GM19240 (cell line): Measurements from ENCODE around the gene ITGB3.
"Not testable (repeated sequence)": the region's sequence is repeated elsewhere in the genome, so short reads cannot be mapped to it uniquely, and the experiment has no call there.

Experiments
- DNase-seq: peaks from one replicate; pipeline ENCODE4 v3.0.0; 2011; ENCODE audit warnings: low spot score; ENCODE audit not compliant: insufficient read length

Gene ITGB3

DNA sequence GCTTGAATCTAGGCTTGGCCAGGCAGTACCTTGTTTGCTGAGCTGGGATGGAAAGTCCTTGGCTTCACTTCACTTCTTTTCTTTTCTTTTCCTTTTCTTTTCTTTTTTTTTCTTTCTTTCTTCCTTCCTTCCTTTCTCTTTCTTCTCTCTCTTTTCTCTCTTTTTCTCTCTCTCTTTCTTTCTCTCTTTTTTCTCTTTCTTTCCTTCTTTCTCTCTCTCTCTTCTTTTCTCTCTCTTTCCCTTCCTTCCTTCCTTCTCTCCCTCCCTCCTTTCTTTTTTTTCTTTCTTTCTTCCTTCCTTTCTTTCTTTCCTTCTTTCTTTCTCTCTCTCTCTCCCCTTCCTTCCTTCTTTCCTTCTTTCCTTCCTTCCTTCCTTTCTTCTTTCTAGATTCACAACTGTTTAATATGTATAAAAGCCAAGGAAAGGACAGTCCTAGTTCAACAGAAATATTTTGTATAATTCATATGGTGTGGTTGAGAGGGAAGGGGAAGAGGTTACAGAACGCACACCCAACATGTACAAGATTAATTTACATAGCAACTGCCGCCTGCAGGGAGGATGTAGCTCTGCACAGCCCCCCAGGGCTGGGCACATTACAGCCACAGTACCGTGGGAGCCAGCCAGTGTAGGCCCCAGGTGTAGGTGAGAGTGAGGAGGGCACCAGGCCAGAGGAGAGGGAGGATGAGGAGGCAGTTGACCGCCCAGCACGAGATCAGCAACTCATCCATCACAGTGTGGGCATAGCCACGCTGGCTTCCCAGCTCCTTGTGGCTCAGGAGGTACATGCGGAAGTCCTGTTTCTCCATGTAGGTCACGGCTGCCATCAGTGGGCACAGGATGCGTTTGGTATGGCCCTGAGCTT is 9.7 kb upstream of the ITGB3 start:
- DNase-seq = no peak

DNA sequence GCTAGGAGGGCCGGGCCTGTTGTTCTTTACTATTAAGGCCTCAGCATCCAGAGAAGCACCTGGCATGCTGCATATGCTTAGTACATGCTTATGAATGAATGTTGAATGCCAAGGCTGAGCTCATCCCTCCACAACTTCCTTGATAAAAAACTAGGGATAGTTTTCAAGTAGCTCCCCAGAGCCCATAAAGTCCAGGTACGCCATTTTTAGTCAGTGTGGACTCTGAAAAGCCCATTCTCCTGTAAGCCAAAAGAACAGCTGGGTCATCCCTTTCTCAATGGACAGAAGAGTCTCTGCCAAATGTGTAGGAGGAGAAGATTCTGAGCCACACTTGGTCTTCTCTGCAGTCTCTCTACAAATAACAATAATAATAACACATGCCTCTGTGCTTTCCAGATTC is 8.9 kb upstream of the ITGB3 start:
- no peak for DNase-seq

DNA sequence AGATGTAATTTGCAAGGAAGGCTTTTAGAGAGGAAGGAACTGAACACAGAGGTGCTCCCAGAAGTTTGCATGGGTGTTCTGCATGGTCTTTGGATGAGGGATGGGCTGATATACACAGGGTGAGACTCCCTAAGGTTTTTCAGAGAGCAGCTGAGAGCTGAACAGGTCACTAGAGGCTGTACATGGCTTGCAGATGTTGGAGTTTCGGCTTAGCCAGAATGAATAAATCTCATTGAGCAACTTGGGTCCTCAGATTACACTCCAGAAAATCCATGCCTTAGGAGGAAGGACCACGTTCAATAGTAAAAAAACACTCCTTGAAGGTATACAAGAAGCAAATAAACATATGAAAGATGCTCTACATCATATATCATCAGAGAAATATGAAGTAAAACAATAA is 7.5 kb upstream of the ITGB3 start:
- no peak for DNase-seq

DNA sequence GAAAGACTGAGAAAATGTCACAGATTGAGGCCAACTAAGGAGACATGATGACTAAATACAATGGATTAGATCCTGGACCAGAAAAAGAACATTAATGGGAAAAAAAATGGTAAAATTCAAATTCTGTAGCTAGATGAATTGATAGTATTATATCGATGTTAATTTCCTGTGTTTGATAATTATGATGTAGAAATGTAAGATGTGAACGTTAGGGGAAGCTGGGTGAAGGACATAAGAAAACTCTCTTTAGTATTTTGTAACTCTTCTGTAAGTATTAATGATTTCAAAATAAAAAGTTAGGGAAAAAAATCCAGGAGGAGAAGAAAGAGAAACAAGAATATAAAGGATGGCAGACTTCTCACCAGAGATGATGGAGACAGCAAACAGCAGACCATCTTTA is 2.8 kb upstream of the ITGB3 start:
- DNase-seq = no peak

DNA sequence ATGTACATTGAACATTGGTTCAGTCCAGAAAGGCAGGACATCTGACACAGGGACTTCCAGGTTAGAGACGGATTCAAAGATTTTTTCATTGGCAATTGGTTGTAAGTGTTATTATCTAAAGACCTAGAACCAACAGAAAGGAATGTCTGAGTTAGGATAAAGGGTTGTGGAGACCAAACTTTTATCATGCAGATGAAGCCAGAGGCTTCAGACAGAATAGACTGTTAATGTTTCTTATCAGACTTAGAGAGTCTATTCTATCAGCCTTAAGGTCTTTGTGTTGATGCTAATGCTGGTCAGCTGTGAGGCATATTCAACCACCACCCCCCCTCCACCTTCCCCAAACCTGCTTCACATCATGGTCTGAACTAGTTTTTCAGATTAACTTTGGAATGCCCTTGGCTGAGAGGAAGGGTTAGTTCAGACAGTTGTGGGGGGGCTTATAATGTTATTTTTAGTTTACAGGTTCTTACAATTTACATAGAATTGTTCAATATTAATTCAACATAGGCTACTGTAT is 2.1 kb upstream of the ITGB3 start:
- DNase-seq = no peak

DNA sequence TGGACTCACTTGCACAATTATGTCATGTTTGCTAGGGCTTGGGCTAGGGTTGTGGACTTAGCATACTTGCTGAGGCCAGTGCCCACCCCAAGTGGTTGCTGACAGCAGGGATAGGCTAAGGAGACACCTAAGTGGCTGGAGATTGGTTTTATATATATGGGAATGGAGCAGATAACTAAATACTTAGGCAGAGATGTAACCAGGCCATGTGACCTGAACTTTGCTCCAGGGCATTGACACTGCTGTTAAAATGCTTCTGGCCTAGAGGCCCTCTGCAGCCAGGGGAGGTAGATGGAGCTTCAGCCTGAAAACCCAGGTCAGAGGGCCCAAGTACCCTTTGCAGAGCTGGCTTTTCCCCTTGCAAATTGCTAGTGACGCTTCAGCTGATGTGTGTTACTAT is 1.4 kb upstream of the ITGB3 start:
- DNase-seq = no peak

DNA sequence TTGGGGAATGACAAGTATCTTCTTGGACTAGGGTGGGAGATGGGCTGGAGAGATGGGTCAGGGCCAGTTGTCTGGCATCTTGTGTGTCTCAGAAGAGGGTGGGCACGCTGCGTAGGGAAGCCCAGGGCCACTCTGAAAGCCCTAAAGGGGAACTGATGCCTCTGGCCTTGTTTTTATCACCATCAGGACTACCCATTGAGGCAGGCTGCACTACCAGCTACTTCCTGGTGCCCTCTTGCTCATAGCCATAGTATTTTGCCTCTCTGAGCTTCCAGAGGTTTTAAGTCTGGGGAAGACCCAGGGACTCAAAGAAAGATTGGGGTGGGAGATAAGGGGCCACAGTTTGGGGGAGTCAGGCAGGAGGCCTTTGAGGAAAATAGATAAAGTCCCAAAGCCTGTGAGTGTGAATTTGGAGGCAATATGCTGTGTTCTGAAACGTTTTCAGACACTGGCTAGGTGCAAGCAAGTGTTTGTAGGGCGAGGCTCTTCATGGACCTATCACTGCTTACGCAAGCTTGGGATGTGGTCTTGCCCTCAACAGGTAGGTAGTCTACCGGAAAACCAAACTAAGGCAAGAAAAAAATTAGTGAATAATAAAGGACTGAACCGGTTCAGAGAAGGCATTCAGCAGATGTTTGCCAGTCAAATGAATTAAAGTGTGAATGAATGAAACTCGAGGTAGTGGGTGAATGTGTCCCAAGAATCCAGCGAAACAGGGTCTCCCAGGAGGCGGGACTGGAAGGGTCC is 688 bp upstream of the ITGB3 start:
- no peak for DNase-seq

DNA sequence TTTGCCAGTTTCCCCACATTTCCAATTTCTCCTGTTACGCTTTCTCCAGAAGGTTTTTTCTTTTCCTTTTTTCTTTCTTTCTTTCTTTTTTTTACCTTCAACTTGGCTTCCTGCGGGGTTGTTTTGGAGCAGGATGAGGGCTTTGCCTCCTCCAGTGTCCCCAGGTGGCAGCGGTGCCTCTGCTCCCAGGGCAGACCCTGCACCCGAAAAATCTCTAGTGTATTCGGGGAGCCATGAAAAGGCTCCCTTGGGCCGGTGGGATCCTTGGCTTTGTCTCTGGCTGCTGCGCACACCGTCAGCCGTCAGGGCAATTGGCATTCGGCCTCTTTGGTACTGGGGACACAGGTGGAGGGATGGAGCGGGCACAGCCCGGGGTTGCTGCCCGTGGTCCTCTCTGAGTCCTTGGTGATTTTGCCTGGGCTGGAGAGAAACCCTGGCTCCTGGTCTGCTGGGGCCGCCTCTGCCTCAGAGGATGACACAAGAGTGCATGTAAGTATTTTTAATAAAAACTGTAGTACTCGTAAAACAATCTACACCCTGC is 846 bp downstream of the ITGB3 start:
- no peak for DNase-seq

DNA sequence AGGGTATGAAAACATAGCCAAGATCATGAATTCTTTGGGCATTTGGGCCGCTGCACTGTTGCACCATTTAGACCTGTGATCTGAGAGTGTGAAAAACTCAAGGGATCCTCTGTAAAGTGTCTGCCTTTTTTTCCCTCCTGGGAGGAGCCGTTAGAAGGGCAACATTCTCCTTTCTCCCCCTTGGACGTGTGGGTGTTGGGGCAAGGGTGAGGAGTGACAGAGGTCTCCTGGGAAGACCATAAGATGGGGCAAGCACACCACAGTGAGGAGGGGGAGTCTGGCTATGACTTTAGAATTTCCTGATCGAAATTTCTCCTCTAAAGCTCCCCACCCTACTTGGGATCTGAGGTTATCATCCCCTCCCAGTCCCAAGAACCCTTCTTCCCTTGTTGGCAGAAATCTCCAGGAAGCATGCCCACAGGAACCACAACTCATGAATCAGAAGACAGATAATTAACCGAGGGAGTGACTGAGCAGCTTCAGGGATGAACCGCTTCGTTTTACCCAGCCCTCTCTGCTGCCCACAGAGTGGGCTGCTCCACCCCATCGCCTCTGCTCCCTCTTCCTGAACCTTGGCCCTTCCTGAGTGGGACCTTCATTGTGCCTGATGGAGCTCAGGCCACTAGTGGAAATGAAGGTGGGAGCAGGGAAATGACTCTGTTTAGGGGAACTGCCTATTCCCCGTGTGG is 4.2 kb downstream of the ITGB3 start:
- DNase-seq = no peak

DNA sequence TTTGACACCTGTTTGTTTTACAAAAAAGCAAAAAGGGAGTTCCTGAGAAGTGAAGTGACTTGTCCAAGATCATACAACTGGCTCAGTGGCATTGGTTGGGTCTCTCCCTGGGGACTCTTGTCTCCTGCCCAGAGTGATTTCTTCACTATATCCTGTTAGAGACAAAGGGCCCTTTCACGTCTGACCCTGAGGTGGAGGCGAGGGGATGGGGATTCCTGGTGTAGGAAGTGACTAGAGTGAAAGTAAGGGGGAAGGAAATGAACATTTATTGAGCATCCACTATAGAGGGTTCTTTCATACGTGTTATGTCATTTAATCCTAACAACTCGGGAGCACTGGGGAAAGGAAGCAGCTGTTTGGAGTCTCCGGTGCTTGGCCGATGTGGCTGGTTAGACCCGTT is 9.0 kb downstream of the ITGB3 start:
- DNase-seq = no peak

DNA sequence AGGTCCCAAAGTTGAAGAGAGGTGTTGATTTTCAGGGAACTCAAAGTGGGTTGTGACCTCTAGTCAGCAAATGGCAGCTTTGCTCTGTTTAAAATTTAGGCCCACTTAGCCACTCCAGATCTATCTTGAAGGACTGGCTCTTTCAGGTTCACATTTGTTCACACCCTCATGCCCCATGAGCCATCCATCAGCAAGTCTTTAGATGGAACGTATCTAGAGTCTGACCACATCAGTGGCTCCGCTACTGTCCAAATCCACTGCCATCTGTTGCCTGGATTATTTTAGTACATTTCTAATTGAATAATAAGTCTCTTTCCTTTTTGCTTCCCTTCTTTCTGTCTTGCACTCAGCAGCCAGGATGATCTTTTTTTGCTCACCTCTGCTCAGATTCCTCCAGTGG is 10.5 kb downstream of the ITGB3 start:
- no peak for DNase-seq

DNA sequence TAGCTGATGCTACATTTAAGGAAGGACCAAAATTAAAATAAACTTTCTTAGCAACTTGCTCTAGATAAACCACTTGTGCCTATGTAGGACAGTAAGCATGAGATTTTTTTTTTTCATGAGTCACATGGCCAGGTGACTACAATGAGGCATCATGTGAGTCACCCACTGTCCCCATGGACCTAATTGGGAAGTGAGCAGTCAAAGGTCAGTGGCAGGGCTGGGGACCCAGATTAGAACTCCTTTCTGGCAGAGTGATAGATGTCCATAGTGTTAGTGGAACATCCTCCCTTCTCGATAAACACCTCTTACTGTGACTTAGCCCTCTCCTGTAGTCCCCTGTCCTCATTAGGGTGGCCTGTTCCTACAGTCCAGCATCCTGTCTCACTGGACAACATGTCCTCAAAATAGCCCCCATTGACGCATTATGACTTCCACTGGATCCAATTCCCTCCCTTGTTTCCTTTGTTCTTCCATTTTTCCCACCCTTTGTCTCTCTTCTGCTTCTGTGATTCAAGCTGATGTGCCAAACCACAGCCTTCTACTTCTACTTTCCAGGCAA is 12.4 kb downstream of the ITGB3 start:
- DNase-seq = no peak

DNA sequence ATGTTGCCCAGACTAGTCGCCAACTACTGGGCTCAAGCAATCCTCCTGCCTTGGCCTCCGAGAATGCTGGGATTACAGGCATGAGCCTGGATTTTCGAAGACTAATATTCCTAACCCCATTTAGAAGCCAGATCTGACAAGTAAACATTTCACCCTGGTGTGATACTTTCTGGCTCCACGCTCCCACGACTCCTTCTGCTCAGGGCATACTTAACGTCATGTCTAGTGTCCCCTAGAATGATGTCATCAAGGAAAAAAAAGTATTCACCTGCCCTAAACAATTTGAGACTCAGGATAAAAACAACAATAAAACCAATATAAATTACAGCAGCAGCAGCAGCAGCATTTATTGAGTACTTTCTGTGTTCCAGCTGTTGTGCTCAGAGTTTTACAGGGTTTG is 13.2 kb downstream of the ITGB3 start:
- DNase-seq = no peak

DNA sequence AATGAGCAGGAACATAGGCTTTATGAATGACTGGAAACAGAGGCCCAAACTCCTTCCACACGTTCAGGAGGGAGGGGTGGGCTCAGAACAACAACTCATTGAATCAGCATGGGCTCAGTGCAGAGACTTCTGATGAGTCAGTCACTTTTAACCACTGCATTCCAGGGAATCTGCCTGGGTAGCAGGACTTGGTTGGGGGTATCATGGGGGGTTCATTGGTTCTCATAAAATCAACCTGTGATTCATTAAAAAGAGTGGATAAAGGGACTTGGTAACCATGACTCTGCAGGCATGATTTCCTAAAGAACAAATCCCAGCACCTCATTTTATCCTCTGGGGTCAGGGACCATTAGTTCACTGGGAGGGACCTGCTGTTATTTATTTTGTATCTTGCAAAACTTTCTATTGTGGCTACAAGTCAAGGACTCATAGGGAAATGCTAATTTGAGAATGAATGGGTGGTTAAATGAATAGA is 13.8 kb downstream of the ITGB3 start:
- DNase-seq = no peak

DNA sequence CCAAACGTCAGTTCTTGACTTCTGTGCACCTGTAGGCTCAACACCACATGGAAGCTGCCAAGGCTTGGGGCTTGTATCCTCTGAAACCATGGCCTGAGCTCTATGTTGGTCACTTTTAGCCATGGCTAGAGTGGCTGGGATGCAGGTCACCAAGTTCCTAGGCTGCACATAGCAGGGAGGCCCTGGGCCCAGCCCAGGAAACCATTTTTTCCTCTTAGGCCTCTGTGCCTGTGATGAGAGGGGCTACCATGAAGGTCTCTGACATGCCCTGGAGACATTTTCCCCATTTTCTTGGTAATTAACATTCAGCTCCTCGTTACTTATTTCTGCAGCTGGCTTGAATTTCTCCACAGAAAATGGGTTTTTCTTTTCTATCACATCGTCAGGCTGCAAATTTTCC is 15.3 kb downstream of the ITGB3 start:
- DNase-seq = not testable (repeated sequence)

DNA sequence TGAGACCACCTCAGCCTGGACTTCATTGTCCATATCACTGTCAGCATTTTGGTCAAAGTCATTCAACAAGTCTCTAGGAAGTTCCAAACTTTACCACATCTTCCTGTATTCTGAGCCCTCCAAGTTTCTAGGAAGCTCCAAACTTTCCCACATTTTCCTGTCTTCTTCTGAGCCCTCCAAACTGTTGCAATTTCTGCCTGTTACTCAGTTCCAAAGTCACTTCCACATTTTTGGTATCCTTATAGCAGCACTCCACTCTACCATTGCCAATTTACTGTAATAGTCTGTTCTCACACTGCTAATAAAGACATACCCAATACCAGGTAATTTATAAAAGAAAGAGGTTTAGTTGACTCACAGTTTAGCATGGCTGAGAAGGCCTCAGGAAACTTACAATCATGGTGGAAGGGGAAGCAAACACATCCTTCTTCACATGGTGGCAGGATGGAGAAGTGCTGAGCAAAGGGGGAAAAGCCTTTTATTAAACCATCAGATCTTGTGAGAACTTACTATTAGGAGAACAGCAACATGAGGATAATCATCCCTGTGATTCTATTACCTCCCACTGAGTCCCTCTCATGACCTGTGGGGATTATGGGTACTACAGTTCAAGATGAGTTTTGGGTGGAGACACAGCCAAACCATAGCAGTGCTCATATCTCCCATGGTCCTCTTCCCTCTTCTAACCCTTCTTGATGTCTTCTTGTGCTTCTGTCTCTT is 16.1 kb downstream of the ITGB3 start:
- DNase-seq = not testable (repeated sequence)

DNA sequence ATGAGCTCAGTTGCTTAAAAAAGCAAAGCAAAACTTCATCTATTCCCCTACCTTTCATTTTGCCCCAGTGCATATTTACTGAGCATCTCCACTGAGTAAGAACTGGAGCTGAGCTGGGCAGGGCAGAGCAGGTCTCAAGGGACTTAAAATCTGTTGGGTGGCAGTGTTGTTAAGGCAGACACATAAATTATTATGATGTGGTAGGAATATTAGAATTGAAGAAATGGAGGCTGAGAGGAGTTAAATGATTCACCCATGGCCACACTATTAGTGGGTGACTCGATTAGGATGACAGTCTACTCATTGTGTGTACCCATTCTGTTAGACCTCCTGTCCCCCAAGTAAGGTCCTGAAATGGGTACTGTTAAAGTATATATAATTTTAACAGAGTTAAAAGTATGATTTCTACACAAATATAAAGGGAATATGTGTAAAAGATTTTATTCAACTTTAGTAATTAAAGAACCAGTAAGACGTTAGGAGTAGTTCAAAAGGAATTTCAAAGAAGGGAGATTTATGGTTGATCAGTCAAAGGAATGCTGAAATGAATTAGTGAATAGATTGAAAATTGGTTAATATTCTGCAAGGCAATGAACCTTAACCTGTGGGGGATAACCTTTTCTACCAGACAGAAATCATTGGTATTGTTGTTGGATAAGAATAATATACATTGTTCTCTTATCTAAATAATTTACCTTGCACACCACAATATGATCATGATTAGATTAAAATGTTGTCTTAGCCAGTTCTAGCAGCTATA is 17.5 kb downstream of the ITGB3 start:
- no peak for DNase-seq

DNA sequence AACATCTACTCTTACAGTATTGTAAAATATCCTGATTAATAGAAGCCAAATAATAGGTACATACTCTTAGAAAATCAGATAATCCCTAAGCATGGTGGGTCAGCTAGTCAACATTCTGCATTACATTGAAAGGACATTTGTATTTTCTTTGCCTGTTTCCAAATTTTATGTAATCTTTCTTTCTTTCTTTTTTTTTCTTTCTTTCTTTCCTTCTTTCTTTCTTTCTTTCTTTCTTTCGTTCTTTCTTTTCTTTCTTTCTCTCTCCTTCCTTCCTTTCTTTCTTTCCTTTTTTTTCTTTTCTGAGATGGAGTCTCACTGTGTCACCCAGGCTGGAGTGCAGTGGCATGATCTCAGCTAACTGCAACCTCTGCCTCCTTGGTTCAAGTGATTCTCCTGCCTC is 18.9 kb downstream of the ITGB3 start:
- no peak for DNase-seq

DNA sequence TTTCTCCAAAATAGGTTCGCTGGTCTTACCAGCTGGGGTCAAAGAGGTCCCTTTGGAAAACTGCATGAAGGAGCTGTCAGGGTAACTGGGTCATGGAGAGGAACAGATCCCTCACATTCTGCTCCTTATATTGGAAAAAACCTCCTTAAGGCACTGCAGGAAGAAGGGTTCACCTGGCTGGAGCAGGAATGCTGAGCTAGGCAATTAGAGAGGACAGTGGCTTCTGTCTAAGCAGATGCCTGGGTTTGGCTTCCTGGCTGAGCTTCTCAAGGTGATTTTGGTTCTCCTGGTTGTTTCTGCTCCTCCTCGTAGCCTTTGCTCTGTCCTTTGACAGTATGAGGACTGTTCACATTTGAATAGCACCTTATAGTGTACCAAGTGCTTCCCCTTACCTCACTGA is 19.6 kb downstream of the ITGB3 start:
- no peak for DNase-seq
